ENCODE data around the gene PHAF1. TPM values are rescaled to one million over a fixed set of nuclear protein-coding genes. Genes with fewer than 3 reads are reported as not detected.

Gene PHAF1
- total and polyA plus RNA-seq, 2 of the 8 experiments (the other 6 are each of a cell fraction or from before 2014, with no cell fraction given) = 18.6 to 26.4 TPM

DNA sequence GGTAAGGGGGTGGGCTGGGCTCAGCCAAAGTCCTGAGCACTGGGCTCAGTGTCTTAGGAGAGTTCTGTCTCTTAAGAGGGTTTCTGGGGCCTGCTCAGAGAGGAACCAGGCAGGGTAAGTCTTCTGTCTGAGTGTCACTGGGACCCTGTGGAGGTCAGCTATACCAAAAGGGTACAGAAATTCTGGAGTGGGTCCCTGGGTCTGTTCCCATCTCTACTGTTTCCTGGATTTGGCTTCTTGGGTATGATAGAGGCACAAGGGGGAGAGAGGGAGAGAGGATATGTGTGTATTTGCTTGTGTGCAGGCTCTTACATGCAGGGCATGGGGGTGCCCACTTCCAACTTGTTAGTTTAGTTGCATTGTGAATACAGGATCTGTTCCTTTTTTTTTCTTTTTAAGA, 83.8 kb downstream of the PHAF1 start (continued):
- TF ChIP-seq, protein P1, sequence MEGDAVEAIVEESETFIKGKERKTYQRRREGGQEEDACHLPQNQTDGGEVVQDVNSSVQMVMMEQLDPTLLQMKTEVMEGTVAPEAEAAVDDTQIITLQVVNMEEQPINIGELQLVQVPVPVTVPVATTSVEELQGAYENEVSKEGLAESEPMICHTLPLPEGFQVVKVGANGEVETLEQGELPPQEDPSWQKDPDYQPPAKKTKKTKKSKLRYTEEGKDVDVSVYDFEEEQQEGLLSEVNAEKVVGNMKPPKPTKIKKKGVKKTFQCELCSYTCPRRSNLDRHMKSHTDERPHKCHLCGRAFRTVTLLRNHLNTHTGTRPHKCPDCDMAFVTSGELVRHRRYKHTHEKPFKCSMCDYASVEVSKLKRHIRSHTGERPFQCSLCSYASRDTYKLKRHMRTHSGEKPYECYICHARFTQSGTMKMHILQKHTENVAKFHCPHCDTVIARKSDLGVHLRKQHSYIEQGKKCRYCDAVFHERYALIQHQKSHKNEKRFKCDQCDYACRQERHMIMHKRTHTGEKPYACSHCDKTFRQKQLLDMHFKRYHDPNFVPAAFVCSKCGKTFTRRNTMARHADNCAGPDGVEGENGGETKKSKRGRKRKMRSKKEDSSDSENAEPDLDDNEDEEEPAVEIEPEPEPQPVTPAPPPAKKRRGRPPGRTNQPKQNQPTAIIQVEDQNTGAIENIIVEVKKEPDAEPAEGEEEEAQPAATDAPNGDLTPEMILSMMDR (IDR thresholded peaks at IDR 0.05; ENCODE audit: control extremely low read depth in 1 of 3, insufficient read depth in 1 of 3, low read depth in 1 of 3, low read length in 3 of 3) = no peak
- TF ChIP-seq GABPA (IDR thresholded peaks at IDR 0.05; ENCODE audit: borderline replicate concordance, insufficient read depth, low read length) (no peak), NANOG (IDR thresholded peaks at IDR 0.05; ENCODE audit: insufficient read depth, low read depth, low read length, poor library complexity, severe bottlenecking) (no peak), MAFK (IDR thresholded peaks at IDR 0.05; ENCODE audit: low read depth, low read length) (no peak), ZNF274 (IDR thresholded peaks at IDR 0.05; ENCODE audit: borderline replicate concordance, extremely low read depth, low read length) (no peak), RFX5 (IDR thresholded peaks at IDR 0.05; ENCODE audit: borderline replicate concordance, low read depth, low read length) (no peak)
- TF ChIP-seq, protein P2, sequence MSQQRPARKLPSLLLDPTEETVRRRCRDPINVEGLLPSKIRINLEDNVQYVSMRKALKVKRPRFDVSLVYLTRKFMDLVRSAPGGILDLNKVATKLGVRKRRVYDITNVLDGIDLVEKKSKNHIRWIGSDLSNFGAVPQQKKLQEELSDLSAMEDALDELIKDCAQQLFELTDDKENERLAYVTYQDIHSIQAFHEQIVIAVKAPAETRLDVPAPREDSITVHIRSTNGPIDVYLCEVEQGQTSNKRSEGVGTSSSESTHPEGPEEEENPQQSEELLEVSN (IDR thresholded peaks at IDR 0.05) = no peak

All from H1 (cell line).